Measurements from ENCODE around the gene DIAPH3.

Gene DIAPH3

DNA sequence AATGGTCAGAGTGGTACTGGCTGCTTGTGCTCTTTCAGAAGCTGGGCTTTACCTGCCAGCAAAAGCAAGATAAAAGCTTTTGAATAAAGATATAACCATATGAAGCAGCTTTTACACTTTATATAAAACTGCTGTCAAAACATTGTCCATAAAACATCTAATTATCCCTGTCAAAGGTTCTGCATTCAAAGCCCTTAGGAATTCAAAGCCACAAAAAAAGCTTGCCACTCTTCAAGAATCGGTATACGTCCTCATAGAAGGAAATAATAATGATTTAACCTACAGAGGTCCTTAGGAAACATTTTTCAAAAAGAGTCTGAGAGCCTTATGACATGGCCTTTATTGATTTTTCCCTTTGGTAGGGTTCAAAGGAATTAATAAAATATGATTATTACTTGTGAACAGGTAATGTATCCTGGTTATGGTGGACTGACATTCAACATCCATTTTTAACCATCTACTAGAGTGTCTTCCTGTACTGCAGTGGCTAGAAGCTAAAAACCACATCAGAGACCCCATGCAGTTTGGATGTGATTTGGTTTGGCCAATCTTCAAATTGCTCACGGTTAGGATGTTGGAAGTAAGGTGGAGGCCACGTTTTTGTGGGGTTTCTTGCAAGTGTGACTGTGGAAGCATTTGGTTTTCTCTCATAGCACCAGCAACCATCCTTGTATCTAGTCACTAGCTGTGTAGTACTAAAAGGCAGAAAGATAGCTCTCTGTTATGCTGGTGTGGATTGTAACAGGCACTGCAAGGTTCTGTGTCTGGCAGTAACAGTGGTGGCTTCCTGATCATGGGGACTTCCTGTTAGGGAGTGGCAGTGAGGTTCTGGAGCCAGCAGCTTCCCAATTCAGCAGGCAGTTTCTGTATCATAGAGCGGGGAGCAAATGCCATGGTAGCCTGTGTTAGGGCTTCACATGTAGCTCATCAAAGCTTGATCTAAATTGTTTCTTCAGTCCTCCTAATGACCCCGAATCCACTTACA lies 441.5 kb downstream of the DIAPH3 start:
- DNase-seq (ENCODE audit: low read depth): no peak

DNA sequence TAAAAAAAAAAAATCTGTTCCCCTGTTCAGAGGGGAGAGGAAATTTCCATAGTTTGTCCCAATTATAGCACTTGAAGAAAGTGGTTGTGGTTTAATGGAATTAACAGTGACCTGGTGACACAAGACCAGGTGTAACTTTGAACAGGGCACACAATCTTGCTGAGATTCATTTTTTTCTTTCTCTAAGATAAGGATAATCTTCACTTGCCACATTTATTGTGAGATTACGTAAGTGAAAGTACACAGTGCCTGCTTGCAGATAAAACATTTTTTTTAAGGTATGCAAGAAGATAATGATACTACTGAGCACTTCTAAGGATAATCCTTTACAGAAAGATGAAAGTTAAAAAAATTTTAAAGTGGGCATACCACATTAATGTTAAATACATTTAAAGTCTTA lies 448.1 kb downstream of the DIAPH3 start:
- no peak for DNase-seq (ENCODE audit: low read depth)

GRCh38 chr13:59710996-59711701 lies 452.6 kb downstream of the DIAPH3 start:
- no peak for DNase-seq (ENCODE audit: low read depth)

DNA sequence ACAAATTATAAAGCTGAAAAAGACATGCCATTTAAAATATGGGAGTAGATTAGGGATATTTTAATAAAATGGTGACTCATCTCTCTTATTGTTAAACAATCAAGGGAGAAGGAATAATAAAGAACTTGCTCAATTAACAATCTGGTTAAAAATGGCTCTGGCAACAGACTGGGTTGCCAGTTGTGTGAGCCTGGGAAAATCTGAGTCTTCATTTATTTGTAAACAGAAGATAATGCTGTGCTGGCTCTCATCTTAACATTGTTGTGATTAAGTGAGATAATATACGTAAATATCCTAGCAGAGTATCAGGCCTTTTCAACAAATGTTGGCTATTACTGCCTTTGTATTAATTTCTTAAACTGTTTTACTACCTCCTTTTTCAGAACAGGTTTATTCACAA lies 453.3 kb downstream of the DIAPH3 start:
- no peak for DNase-seq (ENCODE audit: low read depth)

DNA sequence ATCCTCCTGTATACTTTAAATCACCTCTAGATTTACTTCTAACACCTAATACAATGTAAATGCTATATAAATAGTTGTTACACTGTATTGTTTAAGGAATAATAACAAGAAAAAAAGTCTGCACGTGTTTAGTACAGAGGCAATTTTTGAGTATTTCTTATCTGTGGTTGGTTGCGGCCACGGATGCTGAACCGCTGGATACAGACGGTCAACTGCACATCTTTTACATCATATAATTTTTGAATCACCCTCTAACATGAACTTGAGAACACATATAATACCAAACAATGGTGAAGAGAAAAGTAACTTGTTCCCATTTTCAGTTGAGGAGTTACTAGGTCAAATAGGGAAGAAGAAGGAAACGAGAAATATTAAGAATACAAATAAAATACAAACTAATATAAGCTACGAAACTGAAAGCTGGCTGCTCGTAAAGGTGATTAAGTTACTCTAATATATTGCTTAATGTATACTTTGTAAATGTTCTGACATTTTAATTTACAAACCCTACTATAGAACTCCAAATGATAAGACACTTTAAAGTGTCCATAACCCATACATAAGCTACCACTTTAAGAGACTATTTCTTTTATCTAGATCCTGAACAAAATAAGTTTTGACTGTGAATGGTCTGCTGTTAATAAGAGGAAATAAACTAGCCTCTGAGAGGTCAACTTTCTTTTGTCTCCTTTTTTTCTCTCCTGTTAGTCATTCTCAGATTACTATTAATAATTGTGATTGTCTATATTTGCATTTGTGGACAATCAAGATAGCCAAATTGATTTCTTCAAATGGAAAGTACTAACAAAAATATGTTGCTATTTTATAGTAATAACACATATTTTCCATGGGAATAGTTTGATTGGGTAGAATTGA lies 457.4 kb downstream of the DIAPH3 start:
- no peak for DNase-seq (ENCODE audit: low read depth)

GRCh38 chr13:59702269-59702668 lies 461.5 kb downstream of the DIAPH3 start:
- no peak for DNase-seq (ENCODE audit: low read depth)

DNA sequence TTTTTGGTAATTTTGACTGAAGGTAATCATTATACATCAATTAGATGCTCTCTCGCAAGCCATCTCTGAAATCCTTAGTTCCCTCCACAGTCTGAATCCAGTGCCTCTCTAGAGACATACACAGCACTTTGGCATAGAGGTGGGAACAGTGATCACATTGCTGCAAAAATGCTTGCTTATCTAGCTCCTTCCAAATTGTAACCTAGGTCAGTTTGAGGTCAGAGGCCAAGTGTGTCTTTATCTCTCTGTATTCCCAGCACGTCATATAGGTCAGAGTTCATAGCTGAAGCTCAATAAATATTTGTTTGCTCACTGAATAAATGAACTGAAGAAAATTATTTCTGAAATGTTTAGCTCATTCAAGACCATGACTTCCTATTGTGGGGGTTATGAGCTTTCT lies 462.5 kb downstream of the DIAPH3 start:
- DNase-seq (ENCODE audit: low read depth): no peak

- DNase-seq (ENCODE audit: low read depth): no peak
These were observed 463.4 kb downstream of the DIAPH3 start for GRCh38 chr13:59700281-59700680.

DNA sequence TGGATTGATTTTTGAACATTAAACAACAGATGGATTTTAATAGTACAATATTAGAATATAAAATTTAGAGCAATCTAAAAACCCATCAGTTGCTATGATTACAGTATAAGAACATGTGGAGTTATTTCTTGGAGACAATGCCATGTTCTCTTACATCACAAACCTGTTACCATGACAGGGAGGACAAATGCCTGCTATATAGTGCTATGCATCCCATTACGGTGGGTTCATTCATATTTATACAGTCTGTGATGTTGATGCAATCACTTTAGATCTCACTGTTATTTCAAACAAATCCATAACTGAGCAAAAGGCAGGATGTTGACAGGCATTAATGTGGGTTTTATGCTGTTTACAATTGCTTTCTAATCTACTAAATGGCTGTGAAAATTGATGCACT lies 467.5 kb downstream of the DIAPH3 start:
- DNase-seq (ENCODE audit: low read depth): no peak

GRCh38 chr13:59691501-59692066 lies 472.1 kb downstream of the DIAPH3 start:
- no peak for DNase-seq (ENCODE audit: low read depth)

DNA sequence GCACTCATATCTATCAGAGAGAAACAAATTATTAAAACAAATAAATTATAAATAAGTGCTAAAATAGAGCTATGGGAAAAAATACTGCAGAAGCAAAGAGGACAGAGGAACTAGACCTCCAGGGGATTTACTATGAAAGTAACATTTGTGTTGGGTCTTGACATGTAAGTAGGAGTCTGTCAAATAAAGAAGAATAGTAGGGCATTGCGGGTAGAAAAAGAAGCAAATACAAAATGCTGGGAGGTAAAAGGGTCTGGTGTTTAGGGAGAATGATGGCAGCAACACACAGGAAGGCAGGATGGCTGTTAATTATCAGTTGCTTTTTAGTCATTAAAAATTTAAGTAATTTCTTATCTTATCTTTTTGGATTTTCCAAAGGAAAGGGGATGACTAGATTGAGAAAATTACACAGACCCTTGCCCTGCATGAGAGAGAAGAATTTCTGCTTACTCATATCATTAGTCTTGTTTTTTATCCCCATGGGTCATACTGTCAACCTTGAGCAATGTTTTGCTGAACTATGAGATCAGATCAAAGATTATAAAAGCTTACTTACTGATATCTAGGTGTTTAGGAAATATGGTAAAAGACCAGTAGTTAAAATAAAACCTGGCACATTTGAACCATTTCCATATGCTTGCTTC lies 472.7 kb downstream of the DIAPH3 start:
- DNase-seq (ENCODE audit: low read depth): no peak

DNA sequence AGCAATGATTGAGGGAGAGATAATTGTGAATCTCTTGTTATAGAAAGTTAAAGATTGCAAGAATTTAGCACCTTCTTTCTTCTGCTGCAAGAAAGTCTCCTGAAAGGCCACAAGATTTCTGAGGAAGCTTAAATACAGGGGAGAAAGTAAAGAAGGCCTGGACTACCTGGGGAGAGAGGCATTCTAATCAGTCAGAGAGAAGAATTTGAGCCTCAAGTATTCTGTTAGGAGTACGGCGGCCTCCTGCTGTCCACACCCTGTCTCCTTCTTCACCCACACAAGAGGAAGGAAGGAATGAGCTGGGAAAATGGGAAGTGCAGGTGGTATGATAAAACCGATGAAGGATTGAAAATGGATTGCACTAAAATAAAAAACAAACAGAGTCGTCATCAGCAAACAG lies 474.7 kb downstream of the DIAPH3 start:
- no peak for DNase-seq (ENCODE audit: low read depth)

DNA sequence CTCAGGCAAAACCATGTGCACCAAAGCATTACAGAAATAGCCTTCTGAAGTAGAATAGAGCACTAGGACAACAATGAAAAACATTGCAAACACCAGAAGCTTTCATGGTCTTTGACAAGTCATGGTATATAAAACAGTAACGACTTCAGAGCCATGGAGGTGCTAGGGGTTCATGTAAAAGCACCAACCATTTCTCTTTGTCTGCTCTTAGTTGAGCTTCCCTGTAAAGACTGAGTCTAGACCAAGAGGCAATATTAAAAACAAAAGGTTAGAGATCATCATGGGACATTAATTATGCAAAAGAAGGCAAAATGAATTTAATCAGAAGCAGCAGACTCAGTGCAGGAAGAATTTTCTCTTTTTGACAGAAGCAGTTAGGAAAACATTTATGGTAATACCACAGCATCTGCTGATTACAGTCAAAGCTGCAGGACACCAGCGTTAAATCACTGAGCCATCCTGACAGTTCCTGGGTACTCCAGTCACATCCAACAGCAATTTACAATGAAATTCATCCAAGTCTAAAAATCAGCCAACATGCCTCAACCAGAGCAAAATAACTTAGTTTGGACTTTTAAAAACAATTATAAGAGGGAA lies 476.8 kb downstream of the DIAPH3 start:
- DNase-seq (ENCODE audit: low read depth): no peak

GRCh38 chr13:59684105-59684504 lies 479.6 kb downstream of the DIAPH3 start:
- DNase-seq (ENCODE audit: low read depth): no peak

DNA sequence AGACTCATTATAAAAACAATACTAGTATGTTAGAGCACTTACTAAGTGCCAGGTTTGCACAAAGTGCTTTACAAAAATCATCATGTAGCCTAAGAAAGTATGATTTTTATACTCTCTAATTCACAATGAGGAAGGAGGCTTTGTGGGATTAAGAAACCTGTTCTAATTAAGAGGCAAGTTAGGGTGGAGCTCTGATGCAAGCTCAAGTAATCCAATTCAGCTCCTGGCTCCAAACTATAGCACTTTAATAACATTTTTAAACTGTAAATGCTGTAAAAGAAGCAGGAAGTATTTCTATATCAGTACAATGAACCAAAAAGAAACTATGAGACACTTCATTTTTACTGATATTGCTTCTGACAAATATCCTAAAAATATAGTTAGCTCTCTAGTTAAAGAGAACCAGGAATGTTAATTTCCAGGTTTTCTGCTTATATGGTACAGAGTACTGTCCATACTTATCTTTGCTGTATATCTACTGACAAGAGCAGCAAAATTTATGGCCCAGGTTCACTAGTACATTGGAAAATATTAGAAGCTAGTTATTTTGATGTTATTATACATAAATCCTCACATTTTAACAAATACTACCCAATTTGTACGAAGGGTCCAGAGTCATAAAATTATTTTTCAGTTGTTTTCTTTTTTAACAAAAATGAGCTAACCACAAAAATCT lies 482.0 kb downstream of the DIAPH3 start:
- DNase-seq (ENCODE audit: low read depth): no peak

DNA sequence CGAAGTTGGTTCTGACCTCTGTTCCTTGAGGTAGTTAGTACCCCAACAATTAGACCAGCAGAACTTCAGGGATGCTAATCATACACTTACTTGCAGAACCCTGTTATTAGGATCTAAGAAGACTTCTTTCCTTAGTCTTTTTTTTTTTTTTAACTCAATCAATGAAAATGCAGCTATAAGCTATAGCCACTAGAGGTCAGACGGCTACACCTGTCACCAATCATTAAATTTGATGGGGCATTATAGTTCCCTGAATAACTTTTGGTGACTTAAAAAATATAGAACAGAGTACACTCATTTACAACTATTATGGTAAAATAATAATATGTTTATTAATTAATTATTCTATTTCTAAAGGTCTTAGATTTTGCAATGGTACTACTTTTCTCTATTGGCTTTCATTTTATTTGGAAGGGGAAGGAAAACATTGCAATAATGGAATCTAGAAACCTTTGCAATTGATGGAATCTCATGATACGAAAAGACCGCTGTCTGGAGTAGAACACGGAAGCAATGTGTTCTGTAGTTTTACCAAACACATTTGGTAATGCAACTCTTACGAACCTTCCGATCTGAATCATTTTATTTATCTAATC lies 483.2 kb downstream of the DIAPH3 start:
- no peak for DNase-seq (ENCODE audit: low read depth)

GRCh38 chr13:59679254-59679653 lies 484.5 kb downstream of the DIAPH3 start:
- DNase-seq (ENCODE audit: low read depth): no peak

DNA sequence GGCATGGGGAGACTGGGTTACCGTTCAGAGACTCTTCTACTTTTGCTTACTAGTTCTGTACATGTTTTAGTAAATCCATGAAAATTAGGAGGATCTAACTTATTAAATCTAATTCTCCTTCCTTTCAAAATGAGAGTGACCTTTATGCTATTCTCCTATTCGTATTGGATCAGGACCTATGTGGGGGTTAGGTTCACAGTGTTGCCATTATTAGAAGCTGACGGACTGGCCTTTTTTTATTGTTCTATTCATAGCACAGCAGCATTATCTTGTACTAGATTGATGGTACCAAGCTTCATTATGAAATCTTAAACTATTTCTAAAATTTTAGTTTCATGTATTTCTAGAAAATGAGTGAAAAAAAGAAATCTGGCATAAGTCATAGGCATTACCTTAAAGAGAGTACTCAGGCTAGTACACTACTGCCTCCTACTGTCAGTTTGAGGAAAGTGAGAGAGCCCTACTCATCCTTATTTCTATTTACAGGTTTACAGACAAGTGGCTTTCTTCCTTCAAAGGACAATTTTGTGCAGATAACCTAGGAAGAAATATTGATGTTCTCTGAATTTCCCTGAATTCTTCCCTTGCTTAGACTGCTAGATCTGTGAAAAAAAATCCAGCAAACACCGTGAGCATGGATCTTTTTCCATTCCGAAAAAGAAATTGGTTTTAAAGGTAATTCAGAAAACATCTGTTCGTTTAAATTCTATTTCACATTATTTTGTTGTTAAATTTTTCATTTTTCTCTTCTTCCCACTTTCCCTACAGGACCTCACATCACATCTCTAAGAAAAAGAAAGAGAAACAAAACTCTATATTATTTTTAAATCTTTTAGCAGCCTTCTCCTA lies 485.5 kb downstream of the DIAPH3 start:
- no peak for DNase-seq (ENCODE audit: low read depth)

GRCh38 chr13:59677430-59677829 lies 486.3 kb downstream of the DIAPH3 start:
- no peak for DNase-seq (ENCODE audit: low read depth)
